ENCODE measurements around the gene PDP2.

- TF ChIP-seq CTCF (IDR thresholded peaks at IDR 0.05), result no peak
- no peak for TF ChIP-seq POLR2A (IDR thresholded peaks at IDR 0.05)
Measured at GRCh38 chr16:66899945-66900710, 19.8 kb downstream of the PDP2 start.
